PC-9 (cell line): ENCODE results near the gene HHATL. TPM values are rescaled to one million over a fixed set of nuclear protein-coding genes. Genes with fewer than 3 reads are reported as not detected.

Experiments
- BruUV-seq: library from RNA; stranded (reverse); fragments of 400-500 nt; replicated peaks from 2 replicates; lab custom pipeline; 2021; lab: Mats Ljungman, UMichigan
- CTCF ChIA-PET: fragments of 300-600 bp; sonication (Branson Sonifier 250); formaldehyde crosslinking; loops from one replicate; lab custom pipeline; 2022; ENCODE audit warnings: antibody characterized with exemption; lab: Charles Lee
- POLR2A ChIA-PET: fragments of 300-600 bp; sonication (Branson Sonifier 250); formaldehyde crosslinking; loops from one replicate; lab custom pipeline; 2022; ENCODE audit warnings: antibody characterized with exemption; ENCODE audit not compliant: unreplicated experiment; lab: Charles Lee
- DNase-seq, 2 experiments: peaks; one replicate each; pipeline versions ENCODE4 v3.0.0 to v3.0.0-alpha.2; 2015 to 2022; ENCODE audit warnings: mixed read lengths in 1 of 2
- H2AFZ ChIP-seq: fragments of 200-600 bp; sonication (generic); 2 replicates; pipeline ENCODE4 v1.8.1; 2017; ENCODE audit warnings: antibody characterized with exemption
- H3F3A ChIP-seq: fragments of 200-600 bp; sonication (generic); 2 replicates; pipeline ENCODE4 v1.8.1; 2017; ENCODE audit warnings: antibody characterized with exemption, mild to moderate bottlenecking, low read depth; ENCODE audit not compliant: insufficient read depth
- H3K27ac ChIP-seq: fragments of 200-600 bp; sonication (generic); 2 replicates; pipeline ENCODE4 v1.6.1; 2016; ENCODE audit warnings: mixed run types
- H3K27me3 ChIP-seq: fragments of 200-600 bp; sonication (generic); 2 replicates; pipeline ENCODE4 v1.6.1; 2016; ENCODE audit warnings: low read depth, mixed run types; ENCODE audit not compliant: insufficient read depth
- H3K36me3 ChIP-seq: fragments of 200-600 bp; sonication (generic); 2 replicates; pipeline ENCODE4 v1.6.1; 2016; ENCODE audit warnings: low read depth, mixed run types
- H3K4me1 ChIP-seq: fragments of 200-600 bp; sonication (generic); replicated peaks from 2 replicates; pipeline ENCODE4 v1.6.1; 2016; ENCODE audit warnings: mixed run types; ENCODE audit not compliant: insufficient read depth
- H3K4me2 ChIP-seq: fragments of 200-600 bp; sonication (generic); 2 replicates; pipeline ENCODE4 v1.6.1; 2017; ENCODE audit warnings: mixed run types
- H3K4me3 ChIP-seq: fragments of 200-600 bp; sonication (generic); 2 replicates; pipeline ENCODE4 v1.6.1; 2016; ENCODE audit warnings: mixed run types
- H3K79me2 ChIP-seq: fragments of 200-600 bp; sonication (generic); 2 replicates; pipeline ENCODE4 v1.6.1; 2017; ENCODE audit warnings: low read depth, mixed run types
- H3K9me2 ChIP-seq: fragments of 200-600 bp; sonication (generic); 2 replicates; pipeline ENCODE4 v1.8.1; 2017; ENCODE audit warnings: mild to moderate bottlenecking; ENCODE audit not compliant: insufficient read depth
- H3K9me3 ChIP-seq: fragments of 200-600 bp; sonication (generic); 2 replicates; pipeline ENCODE4 v1.8.1; 2016; ENCODE audit warnings: low read depth; ENCODE audit not compliant: insufficient read depth
- H4K20me1 ChIP-seq: fragments of 200-600 bp; sonication (generic); 2 replicates; pipeline ENCODE4 v1.8.1; 2017; ENCODE audit not compliant: insufficient read depth
- CTCF ChIP-seq: fragments of 200-600 bp; sonication (generic); conservative IDR thresholded peaks from 2 replicates; pipeline ENCODE4 v1.6.1; 2017; ENCODE audit warnings: mixed run types, antibody characterized with exemption, mild to moderate bottlenecking, moderate library complexity
- EZH2 ChIP-seq: fragments of 200-600 bp; sonication (generic); IDR thresholded peaks from 2 replicates; pipeline ENCODE4 v1.8.0; 2017; ENCODE audit warnings: antibody characterized with exemption, low read depth
- intact Hi-C: fragments of 100-400 bp; cut with micrococcal nuclease; formaldehyde crosslinking; loops from one replicate; pipeline ENCODE4 v1.10.0; 2022; ENCODE audit not compliant: unreplicated experiment
- total RNA-seq: library from RNA; stranded (reverse); gene quantifications from 2 replicates; pipeline ENCODE4 v1.2.3, GENCODE V29; 2021

The HHATL gene
- total RNA-seq, 1 experiment from 2014 or later: not detected

- Histone ChIP-seq H3K36me3 (no peaks in the 10 kb centered on the region), H3K4me3 (no peak overlapping the region), H4K20me1 (no peaks in the 10 kb centered on the region), H3K27me3 (peaks cover 29% of the 10 kb centered on the region), H3K4me1 (no peaks in the 10 kb centered on the region), H3K4me2 (no peak overlapping the region), H3K79me2 (no peaks in the 10 kb centered on the region), H3K27ac (no peak overlapping the region), H3K9me3 (no peaks in the 10 kb centered on the region), H3F3A (no peaks in the 10 kb centered on the region), H2AFZ (no peak overlapping the region), H3K9me2 (no peaks in the 10 kb centered on the region)
- no peak for DNase-seq
- ChIA-PET CTCF (no interaction called here), POLR2A (no interaction called here)
- no TSS peak for BruUV-seq
- intact Hi-C loops: no loop called here
- no peak for TF ChIP-seq EZH2
- no peak for TF ChIP-seq CTCF
Measured at GRCh38 chr3:42700366-42701288, 2.0 kb downstream of the HHATL start.

GRCh38 chr3:42699511-42699971 is 3.1 kb downstream of the HHATL start:
- Histone ChIP-seq H3K27me3 (peaks cover 34% of the 10 kb centered on the region), H4K20me1 (no peaks in the 10 kb centered on the region), H3K79me2 (no peaks in the 10 kb centered on the region), H3K4me1 (no peaks in the 10 kb centered on the region), H3K27ac (no peak overlapping the region), H3K4me2 (no peak overlapping the region), H2AFZ (no peak overlapping the region), H3K36me3 (no peaks in the 10 kb centered on the region), H3K9me2 (no peaks in the 10 kb centered on the region), H3K4me3 (no peak overlapping the region), H3K9me3 (no peaks in the 10 kb centered on the region), H3F3A (no peaks in the 10 kb centered on the region)
- intact Hi-C loops: no loop called here
- POLR2A ChIA-PET: no interaction called here
- BruUV-seq: no TSS peak
- DNase-seq: no peak
- CTCF ChIA-PET: no interaction called here
- no peak for TF ChIP-seq EZH2
- TF ChIP-seq CTCF: no peak

- Histone ChIP-seq H3K4me3 (no peak overlapping the region), H3K4me1 (no peaks in the 10 kb centered on the region), H3K27ac (no peak overlapping the region), H4K20me1 (no peaks in the 10 kb centered on the region), H3K27me3 (peaks cover 34% of the 10 kb centered on the region), H3K9me2 (no peaks in the 10 kb centered on the region), H3K36me3 (no peaks in the 10 kb centered on the region), H3K9me3 (no peaks in the 10 kb centered on the region), H3K79me2 (no peaks in the 10 kb centered on the region), H3F3A (no peaks in the 10 kb centered on the region), H2AFZ (no peak overlapping the region), H3K4me2 (no peak overlapping the region)
- no peak for DNase-seq
- BruUV-seq: no TSS peak
- TF ChIP-seq EZH2 (no peak), CTCF (no peak)
- intact Hi-C loops: no loop called here
- CTCF ChIA-PET: no interaction called here
- POLR2A ChIA-PET: no interaction called here
Measured at GRCh38 chr3:42698911-42699230, 3.7 kb downstream of the HHATL start.
